Natural killer cell (primary cell): Measurements from ENCODE around the gene LRCH3. TPM values are rescaled to one million over a fixed set of nuclear protein-coding genes. Genes with fewer than 3 reads are reported as not detected.
A peak's percentile ranks its signal among the peaks of the same experiment; 100 is the strongest.

Experiments used
- ATAC-seq, 3 donors: fragments of 150-1000 bp in 2 of 3; fragments of 200-7000 bp in 1 of 3; cut with Tn5 transposase; 1 replicate in 1 of 3; 2 replicates in 2 of 3; pipeline ENCODE4 v1.10.0; 2021; ENCODE audit warnings: mild to moderate bottlenecking in 2 of 3, moderate library complexity in 2 of 3
- DNase-seq, 2 donors: peaks; one replicate each; pipeline versions ENCODE4 v3.0.0 to v3.0.0-alpha.2; 2013 to 2021; ENCODE audit warnings: mixed read lengths in 1 of 2
- H3K27ac ChIP-seq: one replicate; pipeline ENCODE4 v1.5.1; 2013; ENCODE audit warnings: mild to moderate bottlenecking, low read length
- H3K27me3 ChIP-seq: one replicate; pipeline ENCODE4 v1.6.1; 2013; ENCODE audit warnings: low read length; ENCODE audit not compliant: control insufficient read depth, insufficient read depth
- H3K36me3 ChIP-seq: one replicate; pipeline ENCODE4 v1.6.1; 2013; ENCODE audit warnings: low read length; ENCODE audit not compliant: control insufficient read depth, insufficient read depth
- H3K4me1 ChIP-seq: one replicate; pipeline ENCODE4 v1.6.1; 2013; ENCODE audit warnings: low read length; ENCODE audit not compliant: control insufficient read depth, insufficient read depth
- H3K4me3 ChIP-seq: one replicate; pipeline ENCODE4 v1.5.1; 2013; ENCODE audit warnings: low read length
- H3K9me3 ChIP-seq: one replicate; pipeline ENCODE4 v1.6.1; 2013; ENCODE audit warnings: low read length; ENCODE audit not compliant: control insufficient read depth, insufficient read depth
- H3K27ac Mint-ChIP-seq, 2 donors: one replicate each; pipeline ENCODE4 v1.8.0; 2022; ENCODE audit warnings: mild to moderate bottlenecking in 2 of 2, mixed read lengths in 2 of 2, moderate library complexity in 1 of 2
- H3K27me3 Mint-ChIP-seq, 2 donors: one replicate each; pipeline ENCODE4 v1.8.0; 2022; ENCODE audit warnings: low read depth in 2 of 2, mixed read lengths in 2 of 2
- H3K36me3 Mint-ChIP-seq: one replicate; pipeline ENCODE4 v1.8.0; 2022; ENCODE audit warnings: mixed read lengths
- H3K4me1 Mint-ChIP-seq, 2 donors: one replicate each; pipeline ENCODE4 v1.8.0; 2022; ENCODE audit warnings: mixed read lengths in 2 of 2
- H3K4me3 Mint-ChIP-seq: one replicate; pipeline ENCODE4 v1.8.0; 2022; ENCODE audit warnings: mild to moderate bottlenecking, moderate library complexity, mixed read lengths
- H3K9me3 Mint-ChIP-seq, 2 donors: one replicate each; pipeline ENCODE4 v1.8.0; 2022; ENCODE audit warnings: mixed read lengths in 2 of 2
- WGBS: methylation state at CpG from one replicate; pipeline ENCODE4 v1.1.7; 2013; ENCODE audit warnings: missing lambda C conversion rate; ENCODE audit not compliant: insufficient coverage; 5-methylcytosine and 5-hydroxymethylcytosine counted together
- intact Hi-C: fragments of 100-400 bp; cut with micrococcal nuclease; formaldehyde crosslinking; loops from one replicate; pipeline ENCODE4 v1.14.2; 2022
- total RNA-seq, 4 donors: library from RNA; stranded (reverse); fragments of 120-200 nt in 1 of 4; gene quantifications; one replicate each; pipeline versions ENCODE4 v1.2.3 to v1.2.4, GENCODE V29; 2013 to 2022
- TF ChIP-seq, protein P1 (sequence below): fragments of 200-600 bp; IDR thresholded peaks from one replicate; pipeline ENCODE4 v1.8.0; 2022; ENCODE audit warnings: antibody characterized with exemption

Gene LRCH3
- 10 to 100 TPM; 68.1 to 90.5 (median 90.3) TPM for total RNA-seq
- total RNA-seq (2013) = 74.5 TPM

GRCh38 chr3:197791113-197791891 is at the start of gene LRCH3:
TSS of gene LRCH3 (plus strand) at chr3:197791254. CDS start at chr3:197791279, 25 bp downstream.
- H3K27ac ChIP-seq = peak within 1 kb of the TSS; percentile 99
- Mint-ChIP-seq H3K9me3 (no peaks in the 10 kb centered on the region), H3K4me3 (peak within 1 kb of the TSS; percentile 93), H3K27me3 (no peaks in the 10 kb centered on the region), H3K27ac (peak within 1 kb of the TSS; percentile 94 to 97), H3K36me3 (no peaks in the 10 kb centered on the region), H3K4me1 (peaks cover 40 to 45% of the 10 kb centered on the region in 2 donors)
- H3K36me3 ChIP-seq = no peaks in the 10 kb centered on the region
- TF ChIP-seq, protein P1, sequence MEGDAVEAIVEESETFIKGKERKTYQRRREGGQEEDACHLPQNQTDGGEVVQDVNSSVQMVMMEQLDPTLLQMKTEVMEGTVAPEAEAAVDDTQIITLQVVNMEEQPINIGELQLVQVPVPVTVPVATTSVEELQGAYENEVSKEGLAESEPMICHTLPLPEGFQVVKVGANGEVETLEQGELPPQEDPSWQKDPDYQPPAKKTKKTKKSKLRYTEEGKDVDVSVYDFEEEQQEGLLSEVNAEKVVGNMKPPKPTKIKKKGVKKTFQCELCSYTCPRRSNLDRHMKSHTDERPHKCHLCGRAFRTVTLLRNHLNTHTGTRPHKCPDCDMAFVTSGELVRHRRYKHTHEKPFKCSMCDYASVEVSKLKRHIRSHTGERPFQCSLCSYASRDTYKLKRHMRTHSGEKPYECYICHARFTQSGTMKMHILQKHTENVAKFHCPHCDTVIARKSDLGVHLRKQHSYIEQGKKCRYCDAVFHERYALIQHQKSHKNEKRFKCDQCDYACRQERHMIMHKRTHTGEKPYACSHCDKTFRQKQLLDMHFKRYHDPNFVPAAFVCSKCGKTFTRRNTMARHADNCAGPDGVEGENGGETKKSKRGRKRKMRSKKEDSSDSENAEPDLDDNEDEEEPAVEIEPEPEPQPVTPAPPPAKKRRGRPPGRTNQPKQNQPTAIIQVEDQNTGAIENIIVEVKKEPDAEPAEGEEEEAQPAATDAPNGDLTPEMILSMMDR = no peak
- under 1% methylated on average over 83 of the region's 83 CpGs for WGBS
- peak; percentile 71 to 85 (median 80) for ATAC-seq
- intact Hi-C loops = loop anchor here (1.0 kb wide), 2 partner anchors 42 to 79 kb away; partner anchors contain the start of gene FYTTD1
- H3K4me1 ChIP-seq = peaks cover 12% of the 10 kb centered on the region
- no peaks in the 10 kb centered on the region for H3K27me3 ChIP-seq
- H3K9me3 ChIP-seq = no peaks in the 10 kb centered on the region
- DNase-seq = peak; percentile 83 to 90
- H3K4me3 ChIP-seq = peak within 1 kb of the TSS; percentile 94

GRCh38 chr3:197742787-197743186 is 48.3 kb upstream of the LRCH3 start:
- H3K9me3 ChIP-seq = no peaks in the 10 kb centered on the region
- intact Hi-C loops = no loop called here
- DNase-seq = no peak
- Mint-ChIP-seq H3K36me3 (no peaks in the 10 kb centered on the region), H3K27ac (no peak overlapping the region), H3K27me3 (peaks cover 0 to 3% of the 10 kb centered on the region in 2 donors), H3K4me3 (no peak overlapping the region), H3K9me3 (no peaks in the 10 kb centered on the region), H3K4me1 (no peaks in the 10 kb centered on the region)
- H3K4me3 ChIP-seq = no peak overlapping the region
- no peaks in the 10 kb centered on the region for H3K27me3 ChIP-seq
- H3K36me3 ChIP-seq = no peaks in the 10 kb centered on the region
- TF ChIP-seq, protein P1 = no peak
- peaks cover under 1% of the 10 kb centered on the region for H3K4me1 ChIP-seq
- no peak overlapping the region for H3K27ac ChIP-seq
- no peak for ATAC-seq
- 91% methylated on average over 3 of the region's 3 CpGs for whole genome bisulfite sequencing

DNA sequence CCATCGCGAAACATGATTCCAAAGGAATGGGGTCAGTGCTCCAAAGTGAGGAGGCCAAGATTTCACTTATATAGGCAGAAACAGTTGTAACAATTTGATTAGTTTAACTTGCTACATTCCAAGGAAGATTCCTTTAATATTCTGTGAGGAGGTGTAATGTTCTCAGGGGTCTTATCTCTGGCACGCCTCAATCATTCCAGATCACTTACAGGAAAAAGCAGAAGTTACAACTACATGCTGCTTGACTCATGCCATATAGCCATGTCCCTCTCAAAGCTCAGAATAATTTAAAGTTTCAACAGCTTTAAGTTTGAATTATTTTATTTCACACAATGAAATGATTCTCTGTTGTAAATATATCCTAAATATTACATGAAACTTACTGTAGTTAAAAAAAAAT is 44.8 kb upstream of the LRCH3 start:
- intact Hi-C loops = no loop called here
- WGBS = 92% methylated on average over 2 of the region's 3 CpGs
- H3K4me1 Mint-ChIP-seq = peaks cover 19 to 24% of the 10 kb centered on the region in 2 donors

More for the DNA sequence above, 44.8 kb upstream of the LRCH3 start:
- no peak overlapping the region for H3K4me3 Mint-ChIP-seq
- no peak overlapping the region for H3K4me3 ChIP-seq
- ATAC-seq = no peak
- H3K27me3 ChIP-seq = no peaks in the 10 kb centered on the region
- H3K9me3 Mint-ChIP-seq = no peaks in the 10 kb centered on the region
- H3K27ac Mint-ChIP-seq = no peak overlapping the region
- no peaks in the 10 kb centered on the region for H3K36me3 ChIP-seq
- no peaks in the 10 kb centered on the region for H3K9me3 ChIP-seq
- H3K4me1 ChIP-seq = peaks cover 6% of the 10 kb centered on the region
- H3K27me3 Mint-ChIP-seq = peaks cover 0 to 3% of the 10 kb centered on the region in 2 donors
- no peaks in the 10 kb centered on the region for H3K36me3 Mint-ChIP-seq
- TF ChIP-seq, protein P1 = no peak
- no peak for DNase-seq
- no peak overlapping the region for H3K27ac ChIP-seq
